Loucy (cell line): ENCODE results near the gene THOC6.

Experiments used
- H2AFZ ChIP-seq: fragments of 200-600 bp; sonication (generic); 2 replicates; pipeline ENCODE4 v1.6.0; 2016; ENCODE audit warnings: antibody characterized with exemption, mild to moderate bottlenecking, low read length, moderate library complexity
- H3F3A ChIP-seq: fragments of 200-600 bp; 2 replicates; pipeline ENCODE4 v1.6.0; 2016; ENCODE audit warnings: antibody characterized with exemption, low read depth, mild to moderate bottlenecking
- H3K27me3 ChIP-seq: fragments of 200-600 bp; sonication (generic); 2 replicates; pipeline ENCODE4 v1.6.1; 2014; ENCODE audit warnings: low read length, mild to moderate bottlenecking; ENCODE audit not compliant: insufficient read depth, poor library complexity, severe bottlenecking
- H3K36me3 ChIP-seq: fragments of 200-600 bp; sonication (generic); 2 replicates; pipeline ENCODE4 v1.6.1; 2016; ENCODE audit warnings: low read length; ENCODE audit not compliant: insufficient read depth
- H3K4me1 ChIP-seq: fragments of 200-600 bp; sonication (generic); 2 replicates; pipeline ENCODE4 v1.5.1; 2014; ENCODE audit warnings: low read length, mild to moderate bottlenecking; ENCODE audit not compliant: insufficient read depth, poor library complexity, severe bottlenecking
- H3K4me2 ChIP-seq: fragments of 200-600 bp; sonication (generic); 2 replicates; pipeline ENCODE4 v1.6.0; 2014; ENCODE audit warnings: antibody characterized with exemption, low read length, low read depth, mild to moderate bottlenecking; ENCODE audit not compliant: poor library complexity, severe bottlenecking
- H3K4me3 ChIP-seq: fragments of 200-600 bp; sonication (generic); 2 replicates; pipeline ENCODE4 v1.5.1; 2014; ENCODE audit warnings: low read length, mild to moderate bottlenecking, mixed read lengths; ENCODE audit not compliant: poor library complexity, severe bottlenecking
- H3K79me2 ChIP-seq: fragments of 200-600 bp; sonication (generic); 2 replicates; pipeline ENCODE4 v1.6.1; 2014; ENCODE audit warnings: low read length; ENCODE audit not compliant: insufficient read depth
- H3K9ac ChIP-seq: fragments of 200-600 bp; sonication (generic); 2 replicates; pipeline ENCODE4 v1.6.0; 2014; ENCODE audit warnings: mild to moderate bottlenecking, low read depth, low read length, moderate library complexity; ENCODE audit not compliant: poor library complexity, severe bottlenecking
- H3K9me2 ChIP-seq: fragments of 200-600 bp; sonication (generic); replicated peaks from 2 replicates; pipeline ENCODE4 v1.6.1; 2016; ENCODE audit warnings: low read depth, low read length, mixed read lengths
- H3K9me3 ChIP-seq: fragments of 200-600 bp; sonication (generic); 2 replicates; pipeline ENCODE4 v1.6.1; 2014; ENCODE audit warnings: mild to moderate bottlenecking, antibody characterized with exemption, low read length, low read depth; ENCODE audit not compliant: insufficient read depth
- H4K20me1 ChIP-seq: fragments of 200-600 bp; sonication (generic); 2 replicates; pipeline ENCODE4 v1.6.0; 2014; ENCODE audit warnings: antibody characterized with exemption, low read length, mild to moderate bottlenecking; ENCODE audit not compliant: insufficient read depth, poor library complexity, severe bottlenecking
- CTCF ChIP-seq: fragments of 200-600 bp; sonication (generic); conservative IDR thresholded peaks from 2 replicates; pipeline ENCODE4 v1.5.1; 2014; ENCODE audit warnings: mild to moderate bottlenecking, antibody characterized with exemption, low read length
- EZH2phosphoT487 ChIP-seq: fragments of 200-600 bp; IDR thresholded peaks from 2 replicates; pipeline ENCODE4 v1.6.1; 2018; ENCODE audit warnings: antibody characterized with exemption, mild to moderate bottlenecking, moderate library complexity, borderline replicate concordance

The THOC6 gene

GRCh38 chr16:3009568-3010390, 14.1 kb upstream of the THOC6 start:
- H3K4me1 ChIP-seq = peaks cover 30% of the 10 kb centered on the region
- H3F3A ChIP-seq = no peaks in the 10 kb centered on the region; the same call in 1 of the 2 replicates
- H3K27me3 ChIP-seq = no peaks in the 10 kb centered on the region
- no peak overlapping the region for H2AFZ ChIP-seq
- H3K79me2 ChIP-seq = peaks cover 7% of the 10 kb centered on the region
- H3K4me3 ChIP-seq = no peak overlapping the region
- H3K36me3 ChIP-seq = no peaks in the 10 kb centered on the region
- H3K4me2 ChIP-seq = no peak overlapping the region
- no peaks in the 10 kb centered on the region for H3K9me2 ChIP-seq
- H3K9me3 ChIP-seq = no peaks in the 10 kb centered on the region
- TF ChIP-seq EZH2phosphoT487 (no peak), CTCF (no peak)
- no peaks in the 10 kb centered on the region for H4K20me1 ChIP-seq
- H3K9ac ChIP-seq = no peak overlapping the region

- Histone ChIP-seq H3K4me1 (peaks cover 27% of the 10 kb centered on the region), H3K9me2 (no peaks in the 10 kb centered on the region), H3K4me2 (no peak overlapping the region), H3K4me3 (no peak overlapping the region), H3K9me3 (no peaks in the 10 kb centered on the region), H3K9ac (no peak overlapping the region), H3K79me2 (peaks cover 7% of the 10 kb centered on the region), H4K20me1 (no peaks in the 10 kb centered on the region), H3K36me3 (no peaks in the 10 kb centered on the region), H3K27me3 (no peaks in the 10 kb centered on the region), H2AFZ (no peak overlapping the region), H3F3A (no peaks in the 10 kb centered on the region; the same call in 1 of the 2 replicates)
- no peak for TF ChIP-seq CTCF
- no peak for TF ChIP-seq EZH2phosphoT487
Measured at GRCh38 chr16:3010510-3010909, 13.3 kb upstream of the THOC6 start.

GRCh38 chr16:3012246-3012645, 11.6 kb upstream of the THOC6 start:
- no peak overlapping the region for H2AFZ ChIP-seq
- no peaks in the 10 kb centered on the region; the same call in 1 of the 2 replicates for H3F3A ChIP-seq
- peaks cover 15% of the 10 kb centered on the region for H3K4me1 ChIP-seq
- H3K4me2 ChIP-seq = no peak overlapping the region
- TF ChIP-seq CTCF = no peak
- no peak for TF ChIP-seq EZH2phosphoT487
- no peaks in the 10 kb centered on the region for H4K20me1 ChIP-seq
- no peak overlapping the region for H3K4me3 ChIP-seq
- no peak overlapping the region for H3K9ac ChIP-seq
- H3K9me2 ChIP-seq = no peaks in the 10 kb centered on the region
- H3K79me2 ChIP-seq = no peaks in the 10 kb centered on the region
- no peaks in the 10 kb centered on the region for H3K27me3 ChIP-seq
- no peaks in the 10 kb centered on the region for H3K9me3 ChIP-seq
- no peaks in the 10 kb centered on the region for H3K36me3 ChIP-seq
